GM12872 (cell line): Measurements from ENCODE around the gene SEC23IP.

Experiments
- CTCF ChIP-seq: IDR thresholded peaks from 3 replicates; pipeline ENCODE4 v1.5.1; 2011; ENCODE audit warnings: low read depth, mild to moderate bottlenecking, low read length, moderate library complexity; ENCODE audit not compliant: insufficient read depth

The SEC23IP gene

GRCh38 chr10:119858063-119858462 lies 34.5 kb upstream of the SEC23IP start:
- TF ChIP-seq CTCF = no peak

- TF ChIP-seq CTCF = peak; percentile 44; the same call in 2 of the 3 replicates
These were observed 32.9 kb upstream of the SEC23IP start for GRCh38 chr10:119859420-119860258.

- TF ChIP-seq CTCF = no peak
These were observed 31.5 kb upstream of the SEC23IP start for GRCh38 chr10:119860866-119861607.

- no peak for TF ChIP-seq CTCF
These were observed 30.0 kb upstream of the SEC23IP start for GRCh38 chr10:119862524-119862923.

- TF ChIP-seq CTCF = no peak
These were observed 28.5 kb upstream of the SEC23IP start for GRCh38 chr10:119863951-119864565.

GRCh38 chr10:119865699-119866240 lies 26.8 kb upstream of the SEC23IP start:
- no peak for TF ChIP-seq CTCF

- no peak for TF ChIP-seq CTCF
These were observed 25.2 kb upstream of the SEC23IP start for GRCh38 chr10:119867317-119867716.
